ENCODE measurements around the gene QRICH1. TPM values are rescaled to one million over a fixed set of nuclear protein-coding genes. Genes with fewer than 3 reads are reported as not detected.

QRICH1 gene
- total and polyA plus RNA-seq, 2 of the 13 experiments (the other 11 are each of a cell fraction or from before 2014, with no cell fraction given), result 52.6 to 102 TPM

- H3K4me1 ChIP-seq (ENCODE audit: insufficient read depth, low read length), result peaks cover 28% of the 10 kb centered on the region
- in situ Hi-C loops (cut with HindIII; ENCODE audit: extremely low pct_ligation_motif_present, low pct_unique_long_range_greater_than_20kb), result no loop called here
- peak; percentile 56; the same call in 1 of the 2 replicates for TF ChIP-seq TMF1 (CRISPR knock-in tag; IDR thresholded peaks at IDR 0.05; ENCODE audit: low read depth)
- no peak for TF ChIP-seq ZKSCAN5 (CRISPR knock-in tag; IDR thresholded peaks at IDR 0.05)
- TF ChIP-seq BCL6 (CRISPR knock-in tag; IDR thresholded peaks at IDR 0.05), result no peak
- TF ChIP-seq ERF (CRISPR knock-in tag; IDR thresholded peaks at IDR 0.05), result peak; percentile 22; the same call in 1 of the 2 replicates
- TF ChIP-seq ZNF562 (CRISPR knock-in tag; IDR thresholded peaks at IDR 0.05; ENCODE audit: borderline replicate concordance), result no peak
- TF ChIP-seq RFX5 (IDR thresholded peaks at IDR 0.05; ENCODE audit: low read depth, low read length), result no peak
- TF ChIP-seq SP2 (CRISPR knock-in tag; IDR thresholded peaks at IDR 0.05), result peak; percentile 71
- no peak for TF ChIP-seq ZKSCAN1 (IDR thresholded peaks at IDR 0.05; ENCODE audit: low read length)
- peak; percentile 26; the same call in 1 of the 2 replicates for TF ChIP-seq MED13 (CRISPR knock-in tag; IDR thresholded peaks at IDR 0.05)
- no peak for TF ChIP-seq GLI4 (CRISPR knock-in tag; IDR thresholded peaks at IDR 0.05; ENCODE audit: borderline replicate concordance)
- TF ChIP-seq ZBTB25 (CRISPR knock-in tag; IDR thresholded peaks at IDR 0.05), result no peak
- no peak for TF ChIP-seq RNF2 (conservative IDR thresholded peaks at IDR 0.05; ENCODE audit: low read depth)
- TF ChIP-seq POLR2G (IDR thresholded peaks at IDR 0.05; ENCODE audit: low read depth, low read length), result peak; percentile 75
- peak; percentile 82 for TF ChIP-seq ZNF574 (CRISPR knock-in tag; IDR thresholded peaks at IDR 0.05)
- peak; percentile 50; the same call in 1 of the 2 replicates for TF ChIP-seq YEATS2 (CRISPR knock-in tag; IDR thresholded peaks at IDR 0.05; ENCODE audit: borderline replicate concordance)
- TF ChIP-seq ZNF430 (CRISPR knock-in tag; IDR thresholded peaks at IDR 0.05), result 0 out of 2 replicates have a peak, but pooled peaks have one; percentile 27
- TF ChIP-seq SPEN (CRISPR knock-in tag; IDR thresholded peaks at IDR 0.05; ENCODE audit: low read depth), result peak; percentile 36
- peak; percentile 36; the same call in 1 of the 2 replicates for TF ChIP-seq ZNF556 (CRISPR knock-in tag; IDR thresholded peaks at IDR 0.05; ENCODE audit: borderline replicate concordance)
- TF ChIP-seq POGZ (CRISPR knock-in tag; IDR thresholded peaks at IDR 0.05), result 0 out of 2 replicates have a peak, but pooled peaks have one; percentile 26
These were observed 75.7 kb downstream of the QRICH1 start, which contains the start of gene DALRD3 for GRCh38 chr3:49017971-49018706. Gene DALRD3, minus strand, starts transcription at chr3:49018580. Its CDS starts 16 bp downstream, at chr3:49018564.

More at GRCh38 chr3:49017971-49018706, 75.7 kb downstream of the QRICH1 start, which contains the start of gene DALRD3:
- intact Hi-C loops (cut with micrococcal nuclease; ENCODE audit: unreplicated experiment), result no loop called here
- H3K36me3 ChIP-seq (replicated peaks in 1 of 2; ENCODE audit: control insufficient read depth in 1 of 2, insufficient read depth in 2 of 2, low read length in 2 of 2), result peaks cover 11 to 30% of the 10 kb centered on the region in 2 experiments
- H3K79me2 ChIP-seq (ENCODE audit: insufficient read depth, low read length), result peaks cover 24% of the 10 kb centered on the region
- H3K27me3 ChIP-seq (ENCODE audit: control insufficient read depth in 1 of 2, insufficient read depth in 2 of 2, low read length in 2 of 2), result no peaks in the 10 kb centered on the region; a peak in 1 of 5 replicates
- peak within 1 kb of the TSS; percentile 89 for H3K4me2 ChIP-seq (ENCODE audit: low read depth, low read length)
- H3K9me3 ChIP-seq (ENCODE audit: low read length), result no peaks in the 10 kb centered on the region
- ATAC-seq (peak; percentile 29), DNase-seq (ENCODE audit: low spot score) (peak; percentile 72), FAIRE-seq (no peak)
- WGBS (ENCODE audit: low lambda C conversion rate), result 0% methylated on average over 17 of the region's 85 CpGs
- H4K20me1 ChIP-seq (ENCODE audit: insufficient read depth, low read length), result peaks cover 15% of the 10 kb centered on the region; the same call in 1 of the 2 replicates
- H3K4me3 ChIP-seq (replicated peaks in 1 of 3; ENCODE audit: insufficient read depth in 1 of 3, low read depth in 2 of 3, low read length in 3 of 3), result peak within 1 kb of the TSS; percentile 68 to 96 (median 84)
- POLR2A ChIA-PET, result interaction anchor here (2.0 to 11.1 kb wide), 3 partner anchors 9 to 76 kb away, joined by 10 to 280 read pairs (median 10); partner anchors contain the start of genes IMPDH2, QRICH1 and WDR6
- H3K9ac ChIP-seq (ENCODE audit: insufficient read depth, low read depth, low read length), result peak within 1 kb of the TSS; percentile 73
- H3K27ac ChIP-seq (ENCODE audit: extremely low read length, insufficient read depth, low read length), result peak within 1 kb of the TSS; percentile 55
- no TSS peak for BruUV-seq (replicated peaks)
- CTCF ChIA-PET (ENCODE audit: low intra/inter-chr PET ratio, low total read pairs), result no interaction called here
- no peak within 1 kb of the TSS for H2AFZ ChIP-seq (ENCODE audit: low read length)

All from HepG2 (cell line).